BLaER1 treated with 17β-estradiol and CSF1 and Interleukin-3, amounts not matched to agents 10 nM and 100 nM (cell line): ENCODE data around the gene RNF40.
"Not testable (repeated sequence)": the region's sequence is repeated elsewhere in the genome, so short reads cannot be mapped to it uniquely, and the experiment has no call there.

ENCODE experiments used
- H3K27ac ChIP-seq, 11 experiments: shearing (Covaris generic); formaldehyde crosslinking; 2 replicates each; pipeline ENCODE4 v1.8.1; 2022
- H3K27me3 ChIP-seq, 11 experiments: shearing (Covaris generic); formaldehyde crosslinking; 2 replicates each; pipeline ENCODE4 v1.8.1; 2022
- H3K36me3 ChIP-seq, 11 experiments: shearing (Covaris generic); formaldehyde crosslinking; 2 replicates each; pipeline ENCODE4 v1.8.1; 2022
- H3K4me1 ChIP-seq, 10 experiments: shearing (Covaris generic); formaldehyde crosslinking; 2 replicates each; pipeline ENCODE4 v1.8.1; 2022
- H3K4me2 ChIP-seq, 11 experiments: shearing (Covaris generic); formaldehyde crosslinking; 2 replicates each; pipeline ENCODE4 v1.8.1; 2022
- H3K4me3 ChIP-seq, 10 experiments: shearing (Covaris generic); formaldehyde crosslinking; 2 replicates each; pipeline ENCODE4 v1.8.1; 2022
- H3K9ac ChIP-seq, 11 experiments: shearing (Covaris generic); formaldehyde crosslinking; 2 replicates each; pipeline ENCODE4 v1.8.1; 2022
- H3K9me3 ChIP-seq, 11 experiments: shearing (Covaris generic); formaldehyde crosslinking; replicated peaks in 1 of 11; 2 replicates each; pipeline ENCODE4 v1.8.1; 2022
- H4K20me1 ChIP-seq, 11 experiments: shearing (Covaris generic); formaldehyde crosslinking; 2 replicates each; pipeline ENCODE4 v1.8.1; 2022
- Cebpa-rat ChIP-seq, 11 experiments: shearing (Covaris generic); IDR thresholded peaks; 2 replicates each; pipeline ENCODE4 v1.8.1; 2022

RNF40 gene

DNA sequence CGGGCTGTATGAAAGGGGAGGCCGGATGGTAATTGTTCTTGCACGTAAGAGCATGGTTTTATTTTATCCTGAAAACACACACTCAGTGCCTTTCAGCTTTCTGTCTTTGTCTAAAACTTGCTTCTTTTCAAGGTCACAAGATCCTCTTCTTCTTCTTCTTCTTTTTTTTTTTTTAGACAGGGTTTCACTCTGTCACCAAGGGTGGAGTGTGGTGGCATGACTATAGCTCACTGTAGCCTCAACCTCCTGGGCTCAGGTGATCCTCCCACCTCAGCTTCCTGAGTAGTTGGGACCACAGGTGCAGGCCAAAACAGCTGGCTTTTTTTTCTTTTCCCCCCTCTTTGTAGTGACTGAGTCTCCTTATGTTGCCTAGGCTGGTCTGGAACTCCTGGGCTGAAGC, 40.8 kb downstream of the RNF40 start:
- H3K4me2 ChIP-seq = peak overlapping the region in 3 of 11 experiments; percentile 26 to 73 (median 68); a peak in 5 of 22 replicates
- peaks cover 12 to 38% (median 36%) of the 10 kb centered on the region in 11 experiments for H3K27me3 ChIP-seq
- no peaks in the 10 kb centered on the region for H3K9me3 ChIP-seq
- H4K20me1 ChIP-seq = no peaks in the 10 kb centered on the region
- H3K4me1 ChIP-seq = peaks cover 15 to 36% (median 19%) of the 10 kb centered on the region in 10 experiments; a peak in 19 of 20 replicates
- H3K27ac ChIP-seq = peak overlapping the region in 1 of 11 experiments; percentile 25; a peak in 1 of 22 replicates
- H3K9ac ChIP-seq = peak overlapping the region in 2 of 11 experiments; percentile 37 to 39; a peak in 3 of 22 replicates
- H3K36me3 ChIP-seq = no peaks in the 10 kb centered on the region
- TF ChIP-seq Cebpa-rat (IDR thresholded peaks at IDR 0.05) = no peak
- H3K4me3 ChIP-seq = no peak overlapping the region

DNA sequence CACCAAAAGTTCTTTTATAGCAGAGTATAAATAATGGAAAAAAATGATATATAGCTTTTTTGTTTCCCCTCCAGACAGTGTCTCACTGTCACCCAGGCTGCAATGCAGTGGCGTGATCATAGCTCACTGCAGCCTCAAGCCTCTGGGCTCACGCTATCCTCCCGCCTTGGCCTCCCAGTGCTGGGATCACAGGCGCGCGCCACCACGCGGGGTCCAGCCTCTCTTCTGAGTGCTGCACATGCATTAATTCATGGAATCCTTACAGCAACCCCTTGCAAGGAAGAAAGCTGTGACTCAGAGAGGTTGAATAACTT, 42.9 kb downstream of the RNF40 start:
- Histone ChIP-seq H3K36me3 (no peaks in the 10 kb centered on the region), H3K4me1 (peaks cover 15 to 46% (median 19%) of the 10 kb centered on the region in 10 experiments; a peak in 19 of 20 replicates), H3K4me2 (peak overlapping the region; percentile 85 to 98 (median 92)), H3K27me3 (peaks cover 12 to 46% (median 37%) of the 10 kb centered on the region in 11 experiments), H3K27ac (peak overlapping the region in 10 of 11 experiments; percentile 65 to 85 (median 80); a peak in 17 of 22 replicates), H3K4me3 (peak overlapping the region; percentile 66 to 90 (median 76)), H4K20me1 (no peaks in the 10 kb centered on the region), H3K9ac (peak overlapping the region; percentile 79 to 93 (median 86); a peak in 21 of 22 replicates), H3K9me3 (no peaks in the 10 kb centered on the region)
- no peak for TF ChIP-seq Cebpa-rat (IDR thresholded peaks at IDR 0.05)

DNA sequence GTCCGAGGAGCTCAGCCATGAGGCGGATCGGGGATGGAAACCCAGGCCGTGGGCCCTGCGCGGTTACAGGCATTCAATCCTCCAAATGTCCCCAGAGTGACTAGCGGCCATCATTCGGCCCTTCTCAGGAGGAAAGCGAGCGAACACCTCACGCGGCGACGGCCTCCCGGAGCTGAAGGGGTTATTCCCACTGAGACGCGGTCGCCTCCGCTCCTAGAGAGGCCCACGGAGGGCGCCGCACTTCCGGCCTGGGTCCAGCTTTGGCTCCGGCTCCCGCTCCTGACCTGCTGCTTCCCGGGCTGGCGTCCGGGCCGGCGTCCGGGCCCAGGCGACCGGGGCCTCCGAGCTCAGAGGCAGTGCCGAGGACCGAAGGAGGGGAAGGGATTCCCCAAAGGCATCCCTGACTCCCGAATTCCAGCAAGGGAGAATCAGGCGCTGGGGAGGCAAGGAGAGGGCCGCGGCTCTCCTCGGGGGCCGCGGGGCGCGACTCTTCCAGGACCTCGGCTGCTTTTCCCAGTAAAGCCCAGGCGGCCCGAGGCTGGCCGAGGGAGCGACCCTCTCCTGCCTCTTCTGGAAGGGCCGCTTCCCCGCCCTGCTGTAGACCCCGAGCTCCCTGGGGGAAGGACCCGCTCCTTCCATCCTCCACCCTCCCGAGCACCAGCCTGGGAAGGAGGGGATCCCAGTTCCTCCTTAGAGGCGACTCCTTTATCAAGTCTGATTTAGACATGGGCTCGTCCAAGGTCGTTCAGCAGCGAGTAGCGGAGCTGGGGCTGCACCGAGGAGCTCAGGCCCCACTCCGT, 43.4 kb downstream of the RNF40 start:
- Histone ChIP-seq H3K27ac (peak overlapping the region; percentile 65 to 85 (median 80)), H3K36me3 (no peaks in the 10 kb centered on the region), H4K20me1 (no peaks in the 10 kb centered on the region), H3K9ac (peak overlapping the region; percentile 79 to 93 (median 86)), H3K9me3 (no peaks in the 10 kb centered on the region), H3K4me3 (peak overlapping the region; percentile 66 to 90 (median 76)), H3K27me3 (peaks cover 12 to 46% (median 37%) of the 10 kb centered on the region in 11 experiments), H3K4me1 (peaks cover 15 to 46% (median 19%) of the 10 kb centered on the region in 10 experiments; a peak in 19 of 20 replicates), H3K4me2 (peak overlapping the region; percentile 85 to 98 (median 92))
- no peak for TF ChIP-seq Cebpa-rat (IDR thresholded peaks at IDR 0.05)

DNA sequence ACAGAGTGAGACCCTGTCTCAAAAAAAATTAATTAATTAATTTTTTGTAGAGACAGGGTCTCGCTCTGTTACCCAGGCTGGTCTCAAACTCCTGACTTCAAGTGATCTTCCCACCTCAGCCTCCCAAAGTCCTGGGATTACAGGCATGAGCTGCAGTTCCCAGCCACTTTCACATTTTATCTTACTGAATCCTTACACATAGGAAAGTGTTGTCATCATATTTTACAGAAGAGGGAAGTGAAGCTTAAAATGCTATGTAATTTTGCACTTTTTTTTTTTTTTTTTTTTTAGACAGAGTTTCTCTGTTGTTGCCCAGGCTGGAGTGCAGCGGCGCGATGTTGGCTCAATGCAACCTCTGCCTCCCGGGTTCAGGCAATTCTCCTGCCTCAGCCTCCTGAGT, 46.0 kb downstream of the RNF40 start:
- H3K27ac ChIP-seq = no peak overlapping the region
- peaks cover 17 to 51% (median 30%) of the 10 kb centered on the region in 10 experiments; a peak in 19 of 20 replicates for H3K4me1 ChIP-seq
- no peak for TF ChIP-seq Cebpa-rat (IDR thresholded peaks at IDR 0.05)
- no peaks in the 10 kb centered on the region for H4K20me1 ChIP-seq
- H3K9me3 ChIP-seq = no peaks in the 10 kb centered on the region
- no peak overlapping the region for H3K4me3 ChIP-seq
- no peaks in the 10 kb centered on the region for H3K36me3 ChIP-seq
- no peak overlapping the region; a peak in 1 of 22 replicates for H3K9ac ChIP-seq
- peaks cover 12 to 46% (median 37%) of the 10 kb centered on the region in 11 experiments for H3K27me3 ChIP-seq
- peak overlapping the region in 4 of 11 experiments; percentile 28 to 71 (median 58); a peak in 7 of 22 replicates for H3K4me2 ChIP-seq

DNA sequence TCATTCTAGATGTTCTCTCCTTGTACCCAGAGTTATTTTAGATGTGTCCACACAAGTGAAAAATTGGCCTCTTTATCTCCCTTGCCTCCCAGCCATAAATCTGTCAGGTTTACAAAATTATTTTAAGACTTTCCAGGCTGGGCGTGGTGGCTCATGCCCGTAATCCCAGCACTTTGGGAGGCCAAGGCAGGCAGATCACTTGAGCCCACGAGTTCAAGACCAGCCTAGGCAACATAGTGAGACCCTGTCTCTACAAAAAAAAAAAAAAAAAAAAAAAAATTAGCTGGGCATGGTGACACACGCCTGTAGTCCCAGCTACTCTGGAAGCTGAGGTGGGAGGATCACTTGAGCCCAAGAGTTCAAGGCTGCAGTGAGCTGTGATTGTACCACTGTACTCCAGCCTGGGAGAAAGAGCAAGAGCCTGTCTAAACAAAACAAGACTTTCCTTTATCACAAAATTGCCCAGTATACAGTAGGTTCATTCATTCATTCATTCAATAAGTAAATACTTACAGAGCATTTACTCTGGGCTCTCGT, 46.8 kb downstream of the RNF40 start:
- H3K4me3 ChIP-seq, H3K36me3 ChIP-seq, H3K9ac ChIP-seq, H3K27ac ChIP-seq, H3K9me3 ChIP-seq, H4K20me1 ChIP-seq: not testable (repeated sequence)
- Histone ChIP-seq H3K27me3 (peaks cover 12 to 46% (median 37%) of the 10 kb centered on the region in 11 experiments), H3K4me2 (peak overlapping the region in 3 of 11 experiments; percentile 55 to 71 (median 57); a peak in 5 of 22 replicates), H3K4me1 (peaks cover 25 to 57% (median 38%) of the 10 kb centered on the region in 10 experiments)

DNA sequence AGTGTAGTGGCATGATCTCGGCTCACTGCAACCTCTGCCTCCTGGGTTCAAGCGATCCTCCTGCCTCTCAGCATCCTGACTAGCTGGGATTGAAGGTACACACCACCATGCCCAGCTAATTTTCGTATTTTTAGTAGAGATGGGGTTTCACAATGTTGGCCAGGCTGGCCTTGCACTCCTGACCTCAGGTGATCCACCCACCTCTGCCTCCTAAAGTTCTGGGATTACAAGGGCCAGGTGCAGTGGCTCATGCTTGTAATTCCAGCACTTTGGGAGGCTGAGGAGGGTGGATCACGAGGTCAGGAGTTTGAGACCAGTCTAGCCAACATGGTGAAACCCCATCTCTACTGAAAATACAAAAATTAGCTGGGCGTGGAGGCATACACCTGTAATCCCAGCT, 47.6 kb downstream of the RNF40 start:
- H3K4me2 ChIP-seq, H3K9ac ChIP-seq, H4K20me1 ChIP-seq, H3K36me3 ChIP-seq, H3K9me3 ChIP-seq, H3K4me3 ChIP-seq, H3K27ac ChIP-seq: not testable (repeated sequence)
- H3K4me1 ChIP-seq = peaks cover 30 to 60% (median 42%) of the 10 kb centered on the region in 10 experiments
- peaks cover 12 to 42% (median 33%) of the 10 kb centered on the region in 11 experiments for H3K27me3 ChIP-seq

DNA sequence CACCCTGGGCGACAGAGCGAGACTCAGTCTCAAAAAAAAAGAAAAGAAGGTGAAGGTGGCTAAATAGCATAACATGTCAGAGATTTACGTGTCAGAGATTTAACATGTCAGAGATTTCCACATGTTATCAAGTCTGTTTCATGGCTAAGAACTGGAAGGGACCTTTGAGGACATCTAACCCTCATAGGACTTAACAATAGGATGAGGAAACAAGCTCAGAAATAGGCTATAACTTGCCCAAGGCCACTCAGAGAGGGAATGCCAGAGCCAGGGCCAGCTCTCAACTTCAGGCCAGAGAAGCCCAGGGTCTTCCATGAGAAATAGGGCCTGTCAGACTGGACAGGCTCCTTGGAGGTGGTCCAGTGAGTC, 51.7 kb downstream of the RNF40 start:
- Histone ChIP-seq H3K4me2 (peak overlapping the region; percentile 76 to 94 (median 82)), H3K9ac (peak overlapping the region; percentile 64 to 82 (median 75)), H3K4me1 (peaks cover 18 to 33% (median 26%) of the 10 kb centered on the region in 10 experiments), H3K9me3 (no peaks in the 10 kb centered on the region), H4K20me1 (no peaks in the 10 kb centered on the region), H3K36me3 (no peaks in the 10 kb centered on the region), H3K4me3 (peak overlapping the region; percentile 37 to 66 (median 54)), H3K27ac (peak overlapping the region; percentile 63 to 88 (median 84); a peak in 21 of 22 replicates), H3K27me3 (peaks cover 0 to under 1% (median 0%) of the 10 kb centered on the region in 11 experiments; a peak in 1 of 22 replicates)
- no peak for TF ChIP-seq Cebpa-rat (IDR thresholded peaks at IDR 0.05)

DNA sequence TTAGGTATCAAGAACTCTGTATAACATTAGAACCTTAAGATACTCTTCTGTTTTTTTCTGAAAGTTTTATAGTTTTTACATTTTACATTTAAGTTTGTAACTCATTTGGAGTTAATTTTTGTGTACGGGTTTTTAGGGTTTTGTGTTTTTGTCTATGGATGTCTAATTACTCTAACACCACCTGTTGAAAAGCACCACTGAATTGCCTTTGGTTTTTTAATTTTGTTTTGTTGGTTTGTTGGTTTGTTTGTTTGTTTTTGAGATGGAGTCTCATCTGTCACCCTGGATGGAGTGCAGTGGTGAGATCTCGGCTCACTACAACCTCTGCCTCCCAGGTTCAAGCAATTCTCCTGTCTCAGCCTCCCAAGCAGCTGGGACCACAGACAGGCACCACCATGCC, 54.6 kb downstream of the RNF40 start:
- H3K9me3 ChIP-seq = peaks cover 0 to 3% (median 0%) of the 10 kb centered on the region in 11 experiments; a peak in 4 of 22 replicates
- no peak overlapping the region for H3K4me3 ChIP-seq
- H3K36me3 ChIP-seq = no peaks in the 10 kb centered on the region
- H3K4me2 ChIP-seq = no peak overlapping the region
- H4K20me1 ChIP-seq = no peaks in the 10 kb centered on the region
- peaks cover 18 to 31% (median 25%) of the 10 kb centered on the region in 10 experiments for H3K4me1 ChIP-seq
- H3K9ac ChIP-seq = no peak overlapping the region
- no peak overlapping the region for H3K27ac ChIP-seq
- no peak for TF ChIP-seq Cebpa-rat (IDR thresholded peaks at IDR 0.05)
- no peaks in the 10 kb centered on the region for H3K27me3 ChIP-seq

DNA sequence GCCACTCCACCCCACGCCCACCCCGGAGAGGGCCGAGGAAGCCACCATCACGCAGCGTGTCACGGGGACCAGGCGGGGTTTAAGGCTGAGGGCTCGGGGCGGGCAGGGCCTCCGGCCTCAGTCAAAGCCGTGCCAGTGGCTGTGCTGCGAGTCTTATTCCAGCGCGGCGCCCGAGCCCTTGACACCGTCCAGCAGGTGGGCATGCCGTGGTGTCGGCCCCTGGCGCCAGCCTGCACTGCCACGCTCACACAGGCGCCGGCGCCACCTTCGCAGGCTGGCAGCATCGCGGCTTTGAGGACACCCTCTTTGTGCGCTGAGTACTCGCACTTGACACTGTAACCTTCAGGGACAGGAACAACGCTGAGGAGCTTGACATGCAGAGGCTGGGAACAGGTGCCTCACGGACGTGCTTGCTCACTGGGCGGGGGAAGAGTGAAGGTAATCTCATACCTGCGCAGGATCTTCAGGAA, 58.9 kb downstream of the RNF40 start:
- Histone ChIP-seq H3K4me3 (no peak overlapping the region), H4K20me1 (no peaks in the 10 kb centered on the region), H3K4me2 (no peak overlapping the region), H3K4me1 (peaks cover 0 to 26% (median 5%) of the 10 kb centered on the region in 10 experiments; a peak in 8 of 20 replicates), H3K9ac (no peak overlapping the region), H3K27me3 (no peaks in the 10 kb centered on the region), H3K9me3 (peaks cover 0 to 6% (median 0%) of the 10 kb centered on the region in 11 experiments; a peak in 4 of 22 replicates), H3K27ac (no peak overlapping the region), H3K36me3 (no peaks in the 10 kb centered on the region)
- no peak for TF ChIP-seq Cebpa-rat (IDR thresholded peaks at IDR 0.05)

DNA sequence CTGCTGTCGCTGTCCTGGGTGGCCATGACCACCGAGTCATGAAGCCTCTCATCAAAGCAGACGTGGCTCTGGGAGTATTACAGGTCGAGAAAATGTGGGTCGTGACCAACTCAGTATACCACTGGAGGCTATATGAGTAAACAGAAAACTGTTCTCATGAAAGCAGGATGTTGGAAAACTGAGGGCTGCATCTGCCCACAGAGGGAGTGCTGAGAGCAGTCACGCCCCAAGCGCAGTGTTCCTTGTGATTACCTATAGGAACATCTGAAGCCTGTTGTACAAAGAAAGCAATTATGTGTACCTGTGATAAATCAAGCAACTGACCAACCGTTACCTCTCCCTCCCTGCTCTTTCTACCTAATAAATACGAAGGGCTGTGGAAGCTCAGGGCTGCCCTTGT, 59.3 kb downstream of the RNF40 start:
- not testable (repeated sequence) for H3K36me3 ChIP-seq, H3K4me2 ChIP-seq, H3K9me3 ChIP-seq, H3K4me3 ChIP-seq, H3K27ac ChIP-seq, H3K27me3 ChIP-seq, H4K20me1 ChIP-seq, H3K9ac ChIP-seq
- H3K4me1 ChIP-seq = peaks cover 0 to 26% (median 5%) of the 10 kb centered on the region in 10 experiments; a peak in 8 of 20 replicates
